ENCODE results near the gene PTTG1IP.

Gene PTTG1IP

DNA sequence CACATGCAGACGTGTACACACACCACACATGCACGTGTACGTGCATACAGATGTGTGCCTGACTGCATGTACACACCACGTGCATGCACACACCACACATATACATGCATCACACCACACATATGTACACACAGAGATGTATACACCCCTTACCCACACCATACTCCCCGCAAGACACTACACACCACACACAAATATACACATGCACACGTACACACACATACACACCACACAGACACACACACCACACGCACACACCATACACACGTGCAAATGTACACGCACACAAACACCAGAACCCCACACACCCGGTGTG is 37.5 kb upstream of the PTTG1IP start:
- TF ChIP-seq CTCF (IDR thresholded peaks at IDR 0.05) = no peak

DNA sequence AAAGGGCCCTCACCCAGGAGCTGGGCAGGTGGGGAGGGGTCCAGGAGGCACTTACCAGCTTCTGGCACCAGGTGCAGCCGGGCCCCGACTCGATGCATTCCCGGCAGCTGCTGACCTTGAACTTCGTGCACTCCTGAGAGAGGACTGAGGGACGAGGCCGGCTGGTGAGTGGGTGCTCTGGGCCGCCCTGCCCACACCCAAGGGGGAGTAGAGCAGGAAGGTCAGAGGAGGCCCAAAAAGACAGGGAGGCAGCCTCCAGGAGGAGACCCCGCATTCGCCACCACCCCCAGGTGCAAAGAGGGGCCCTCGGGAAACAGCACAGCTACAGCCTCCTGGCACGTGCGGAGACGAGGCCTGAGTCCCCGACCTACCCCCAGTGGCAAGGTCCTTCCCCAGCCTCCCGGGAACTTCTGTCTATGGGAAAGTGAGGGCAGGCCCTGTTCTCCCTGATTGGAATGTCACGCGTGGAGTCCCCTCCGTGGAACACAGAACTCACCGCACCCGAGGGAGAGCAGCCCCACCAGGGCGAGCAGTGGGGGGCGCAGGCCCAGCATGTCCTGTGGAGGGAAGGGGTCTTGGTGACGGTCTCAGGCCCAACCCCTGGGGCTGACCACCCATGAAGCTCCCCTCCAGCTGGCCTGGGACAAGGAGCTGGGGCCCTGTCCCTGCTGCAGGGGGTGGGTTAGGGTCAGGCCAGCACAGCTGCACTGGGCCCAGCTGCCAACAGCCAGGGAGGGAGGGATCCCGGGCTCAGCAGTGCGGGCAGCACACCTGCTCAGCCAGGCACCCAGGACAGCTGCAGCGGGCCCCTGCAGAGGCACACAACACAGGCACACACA is 37.0 kb upstream of the PTTG1IP start:
- TF ChIP-seq CTCF (IDR thresholded peaks at IDR 0.05) = no peak

DNA sequence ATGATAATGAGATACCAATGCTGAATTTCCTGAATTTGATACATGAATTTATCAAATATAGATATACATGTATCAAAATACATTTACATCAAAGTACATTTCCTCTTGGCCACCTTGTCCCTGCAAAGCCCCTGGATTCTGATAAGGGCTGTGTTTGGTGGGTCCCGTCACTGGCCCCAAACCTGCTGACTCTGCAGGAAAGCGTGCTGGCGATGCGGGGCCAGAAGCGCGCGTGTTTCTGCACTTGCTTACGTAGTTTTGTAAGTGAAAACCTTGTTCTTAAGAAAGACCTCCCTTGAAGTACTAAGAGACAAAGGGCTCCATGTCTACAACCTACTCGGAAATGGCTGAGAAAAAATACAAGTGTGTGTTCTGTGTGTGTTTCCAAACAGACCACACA is 36.2 kb upstream of the PTTG1IP start:
- TF ChIP-seq CTCF (IDR thresholded peaks at IDR 0.05) = no peak

DNA sequence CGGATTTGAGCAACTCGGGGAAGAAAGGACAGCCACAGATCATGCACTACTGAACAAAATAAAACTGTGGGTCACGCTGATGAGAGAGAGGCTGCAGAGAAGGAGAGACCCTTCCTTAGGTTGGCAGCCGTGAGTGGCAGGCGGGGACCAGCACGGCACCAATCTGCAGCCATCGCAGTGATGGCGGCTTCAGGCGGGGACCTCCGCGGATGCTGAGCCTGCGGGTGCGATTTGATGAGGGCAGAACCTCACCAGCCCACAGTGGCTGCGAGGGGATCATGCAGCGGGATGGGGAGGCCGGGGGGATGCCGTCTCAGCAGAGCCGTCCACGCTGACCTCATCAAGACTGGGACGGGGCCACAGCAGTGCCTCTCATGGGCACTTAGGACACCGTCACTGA is 35.4 kb upstream of the PTTG1IP start:
- TF ChIP-seq CTCF (IDR thresholded peaks at IDR 0.05) = no peak

DNA sequence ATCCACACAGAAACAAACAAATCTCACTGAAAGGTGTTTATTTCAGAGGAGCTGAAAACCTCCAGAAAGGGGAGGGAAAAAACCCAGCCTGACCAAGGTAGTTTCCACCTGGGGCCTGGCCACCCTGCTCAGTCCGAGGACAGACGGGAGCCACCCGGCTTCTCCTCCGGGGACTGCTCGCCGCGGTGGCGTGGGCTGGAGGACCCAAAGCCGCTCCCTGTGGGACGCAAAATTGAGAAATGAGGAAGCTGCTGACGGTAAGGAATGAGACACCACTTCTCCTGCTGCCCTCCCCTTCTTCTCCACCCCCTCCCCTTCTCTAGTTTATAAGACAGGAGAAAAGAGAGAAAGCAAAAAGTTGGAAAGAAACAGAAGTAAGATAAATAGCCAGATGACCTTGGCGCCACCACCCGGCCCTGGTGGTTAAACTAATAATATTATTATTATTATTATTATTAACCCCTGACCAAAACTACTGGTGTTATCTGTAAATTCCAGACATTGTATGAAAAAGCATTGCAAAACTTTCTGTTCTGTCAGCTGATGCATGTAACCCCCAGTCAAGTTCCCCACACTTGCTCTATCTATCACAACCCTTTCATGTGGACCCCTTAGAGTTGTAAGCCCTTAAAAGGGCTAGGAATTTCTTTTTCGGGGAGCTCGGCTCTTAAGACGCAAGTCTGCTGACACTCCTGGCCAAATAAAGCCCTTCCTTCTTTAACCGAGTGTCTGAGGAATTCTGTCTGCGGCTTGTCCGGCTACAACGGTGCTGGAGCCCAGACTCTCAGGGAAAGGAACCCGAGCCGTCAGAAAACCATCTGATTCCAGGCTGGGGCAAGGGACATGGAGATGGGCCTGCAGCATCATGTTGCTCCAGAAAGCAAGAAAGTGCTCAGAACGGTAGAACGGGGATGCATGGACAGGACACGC is 34.7 kb upstream of the PTTG1IP start:
- TF ChIP-seq CTCF (IDR thresholded peaks at IDR 0.05) = no peak

GRCh38 chr21:44907225-44907965 is 33.9 kb upstream of the PTTG1IP start:
- no peak for TF ChIP-seq CTCF (IDR thresholded peaks at IDR 0.05)

GRCh38 chr21:44905728-44906090 is 32.2 kb upstream of the PTTG1IP start:
- TF ChIP-seq CTCF (IDR thresholded peaks at IDR 0.05) = no peak
